HG02852 (cell line): ENCODE data around the gene CMC4.

ENCODE experiments used
- ATAC-seq: cut with Tn5 transposase; IDR thresholded peaks from one replicate; pipeline ENCODE4 v1.9.1; 2021; ENCODE audit warnings: mild to moderate bottlenecking, moderate library complexity; ENCODE audit not compliant: unreplicated experiment

CMC4 gene

GRCh38 chrX:155054255-155054654, 16.7 kb downstream of the CMC4 start:
- no peak for ATAC-seq

DNA sequence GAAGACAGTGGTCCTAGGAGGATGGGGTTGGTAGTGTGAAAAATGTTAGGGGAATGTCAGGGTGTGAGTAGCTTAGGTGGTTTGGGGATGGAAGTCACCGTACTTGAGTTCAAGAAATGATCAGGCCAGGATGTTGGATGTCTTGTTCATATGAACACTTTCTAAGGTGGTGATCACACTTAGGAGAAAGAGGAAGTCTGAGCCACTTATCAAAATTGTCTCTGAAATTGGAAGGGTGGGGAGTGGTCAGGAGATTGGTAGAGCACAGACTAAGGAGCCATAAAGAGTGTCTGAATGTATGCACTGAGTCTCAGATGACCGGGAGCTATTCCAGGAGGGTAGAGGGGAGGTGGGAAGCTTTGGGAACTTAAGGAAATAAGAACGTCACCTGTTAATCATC, 17.3 kb downstream of the CMC4 start:
- no peak for ATAC-seq

DNA sequence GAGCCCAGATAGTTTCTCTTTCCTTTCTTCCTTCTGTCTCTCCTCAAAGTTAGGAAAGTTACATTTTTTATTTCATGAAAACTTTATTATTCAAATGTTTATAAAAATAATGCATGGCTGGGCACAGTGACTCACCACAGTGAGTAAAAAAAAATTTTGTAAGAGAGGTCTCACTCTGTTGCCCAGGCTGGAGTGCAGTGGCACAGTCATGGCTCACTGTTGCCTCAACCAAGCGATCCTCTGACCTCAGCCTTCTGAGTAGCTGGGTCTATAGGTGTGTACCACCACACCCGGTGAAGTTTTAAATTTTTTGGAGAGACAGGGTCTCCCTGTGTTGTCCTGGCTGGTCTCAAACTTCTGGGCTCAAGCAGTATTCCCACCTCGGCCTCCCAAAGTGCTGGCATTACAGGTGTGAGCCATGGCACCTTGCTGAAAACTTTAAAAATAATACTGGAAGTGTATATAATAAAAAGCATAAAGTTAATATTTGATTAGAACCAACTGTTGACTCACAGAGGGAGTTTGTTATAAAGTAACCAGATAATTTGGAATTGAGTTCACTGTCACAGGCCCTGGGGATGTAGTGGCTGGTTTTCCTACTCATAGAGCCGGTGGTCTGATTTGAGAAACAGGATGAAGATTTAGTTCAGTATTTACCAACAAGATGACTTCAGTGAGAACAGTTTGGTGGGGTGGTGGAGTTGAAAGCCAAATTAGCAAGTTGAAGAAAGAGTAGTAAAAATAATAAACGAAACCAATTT, 18.0 kb downstream of the CMC4 start:
- ATAC-seq = no peak

GRCh38 chrX:155048977-155049619, 21.8 kb downstream of the CMC4 start:
- no peak for ATAC-seq

DNA sequence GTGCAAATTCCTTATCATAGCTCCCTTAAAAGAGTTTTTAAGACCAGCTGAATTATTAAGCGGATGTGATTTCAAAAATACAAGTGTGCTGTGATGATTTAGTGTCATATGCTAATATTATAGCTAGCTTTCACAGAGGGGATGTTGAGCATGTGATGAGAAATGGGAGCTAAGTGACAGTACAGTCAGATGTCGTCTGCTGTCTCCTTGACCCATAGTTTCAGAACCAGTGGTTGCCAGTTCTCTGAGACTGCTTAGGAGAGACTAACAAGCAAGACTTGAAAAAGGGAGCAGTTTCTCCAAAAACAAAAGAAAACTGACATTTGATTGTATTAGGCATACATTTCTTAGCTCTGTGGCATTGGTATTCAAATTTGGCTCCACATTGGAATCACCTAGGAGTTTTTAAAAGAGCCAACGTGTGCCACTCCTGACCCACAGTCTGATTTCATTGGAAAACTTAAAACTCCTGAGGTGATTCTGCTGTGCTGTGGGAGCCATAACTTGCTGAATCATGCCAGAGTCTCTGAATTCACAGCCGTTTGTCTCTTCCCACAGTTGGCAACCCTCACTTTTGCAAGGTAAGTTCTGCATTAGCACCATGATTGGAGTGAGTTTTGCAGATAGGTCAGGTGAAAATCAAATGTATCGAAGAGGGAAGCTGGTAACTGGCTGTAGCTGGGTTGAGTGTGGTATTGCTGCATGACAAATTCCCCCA, 24.0 kb downstream of the CMC4 start:
- ATAC-seq = no peak

GRCh38 chrX:155046129-155046810, 24.7 kb downstream of the CMC4 start:
- no peak for ATAC-seq

DNA sequence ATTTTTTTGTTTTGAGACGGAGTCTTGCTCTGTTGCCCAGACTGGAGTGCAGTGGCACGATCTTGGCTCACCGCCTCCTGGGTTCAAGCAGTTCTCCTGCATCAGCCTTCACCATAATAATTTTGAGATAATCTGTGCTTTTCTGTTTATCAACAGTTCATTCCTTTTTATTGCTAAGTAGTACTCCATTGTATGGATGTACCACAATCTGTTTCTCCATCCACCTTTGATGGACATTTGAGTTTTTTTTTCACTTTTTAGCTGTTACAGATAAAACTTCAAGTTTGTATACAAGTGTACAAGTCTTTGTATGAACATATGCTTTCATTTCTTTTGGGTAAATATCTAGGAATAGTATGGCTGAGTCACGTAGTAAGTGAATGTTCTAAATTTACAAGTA, 35.2 kb downstream of the CMC4 start:
- no peak for ATAC-seq

DNA sequence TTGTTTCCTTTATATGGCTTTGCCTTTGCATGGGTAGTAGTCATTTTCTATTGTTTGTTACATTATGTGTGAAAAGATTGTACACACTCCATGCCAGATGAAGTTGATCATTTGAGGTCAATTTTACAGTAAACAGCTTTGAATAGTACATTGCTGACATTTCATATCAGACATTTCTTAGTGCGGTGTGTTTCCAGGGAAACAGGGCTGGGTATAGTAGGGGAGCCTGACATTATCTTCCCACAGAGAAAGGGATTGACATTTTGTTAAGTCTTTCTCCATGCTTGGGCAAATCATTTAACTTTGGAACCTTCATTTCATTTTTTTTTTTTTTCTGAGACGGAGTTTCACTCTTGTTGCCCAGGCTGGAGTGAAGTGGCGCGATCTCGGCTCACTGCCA, 39.3 kb downstream of the CMC4 start:
- ATAC-seq = no peak

- ATAC-seq = no peak
Measured at GRCh38 chrX:155028877-155029291, 42.1 kb downstream of the CMC4 start.

DNA sequence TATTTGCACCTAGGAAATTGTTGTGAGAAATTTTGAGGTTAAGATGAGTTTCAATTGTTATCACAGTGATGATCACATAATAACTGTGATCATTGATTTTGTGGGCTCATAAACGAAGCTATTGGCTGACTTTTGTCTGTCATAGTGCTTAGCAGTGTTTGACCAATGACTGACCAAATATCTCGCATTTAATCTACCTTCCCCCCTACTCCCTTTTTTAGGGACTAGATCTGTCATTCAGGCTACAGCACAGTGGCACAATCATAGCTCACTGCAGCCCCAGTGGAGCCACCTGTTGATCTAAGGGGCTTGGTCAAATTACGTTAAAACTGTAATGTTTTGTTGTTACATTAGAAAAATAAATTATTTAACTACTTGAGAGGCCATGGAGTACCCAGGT, 42.8 kb downstream of the CMC4 start:
- ATAC-seq = no peak

- no peak for ATAC-seq
Measured at GRCh38 chrX:155027509-155028066, 43.3 kb downstream of the CMC4 start.

DNA sequence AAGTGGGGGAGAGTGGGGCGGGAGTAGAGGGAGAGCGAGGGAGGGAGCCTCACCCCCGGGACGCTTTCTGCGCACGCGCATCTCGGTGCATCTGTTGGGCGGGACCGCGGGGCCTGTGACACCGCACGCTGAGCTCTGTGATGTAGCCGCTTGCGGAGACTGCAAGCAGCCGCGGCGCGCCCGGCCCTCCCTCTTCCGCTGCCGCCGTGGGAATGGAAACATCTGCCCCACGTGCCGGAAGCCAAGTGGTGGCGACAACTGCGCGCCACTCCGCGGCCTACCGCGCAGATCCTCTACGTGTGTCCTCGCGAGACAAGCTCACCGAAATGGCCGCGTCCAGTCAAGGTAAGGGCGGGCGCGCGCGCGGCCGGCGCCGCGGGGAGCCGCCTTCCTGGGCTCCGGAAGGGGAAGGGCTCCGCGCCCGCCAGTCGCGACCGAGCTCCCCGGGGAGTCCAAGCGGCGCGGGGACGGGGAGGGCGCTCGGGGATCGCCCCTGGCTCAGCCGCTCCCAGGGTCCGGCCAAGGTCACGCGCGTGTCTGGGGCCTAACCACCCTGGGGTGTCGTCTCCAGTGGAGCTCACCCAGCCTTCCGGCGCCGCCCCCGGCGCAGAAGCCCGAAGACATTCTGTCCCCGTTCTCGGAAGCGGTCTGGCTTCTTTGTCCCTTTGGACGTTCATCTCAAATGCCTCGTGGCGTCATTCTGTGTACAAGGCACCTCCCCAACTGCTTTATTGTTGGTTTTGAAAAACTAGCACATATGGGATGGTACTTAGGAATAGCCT, 44.0 kb downstream of the CMC4 start, which contains the start of gene FUNDC2:
TSS of gene FUNDC2 (plus strand) at position 118 of the 782 bp plus-strand sequence. CDS start at position 213, 95 bp downstream.
- peak; percentile 87 for ATAC-seq

DNA sequence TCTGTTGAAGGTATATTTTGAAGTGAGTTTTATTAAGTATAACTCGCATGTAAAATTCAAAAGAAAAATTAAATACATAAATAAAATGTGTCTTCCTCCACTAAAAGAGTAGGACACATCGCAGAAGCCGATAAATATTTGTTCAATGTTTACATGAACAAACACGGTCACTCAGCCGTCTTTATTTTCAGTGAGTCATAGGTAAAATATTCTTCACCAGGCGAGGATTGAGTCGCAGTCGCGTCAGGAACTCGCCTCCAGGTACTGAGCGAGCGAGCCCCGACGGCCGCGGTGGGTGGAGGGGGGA, 44.6 kb downstream of the CMC4 start:
- ATAC-seq = no peak

DNA sequence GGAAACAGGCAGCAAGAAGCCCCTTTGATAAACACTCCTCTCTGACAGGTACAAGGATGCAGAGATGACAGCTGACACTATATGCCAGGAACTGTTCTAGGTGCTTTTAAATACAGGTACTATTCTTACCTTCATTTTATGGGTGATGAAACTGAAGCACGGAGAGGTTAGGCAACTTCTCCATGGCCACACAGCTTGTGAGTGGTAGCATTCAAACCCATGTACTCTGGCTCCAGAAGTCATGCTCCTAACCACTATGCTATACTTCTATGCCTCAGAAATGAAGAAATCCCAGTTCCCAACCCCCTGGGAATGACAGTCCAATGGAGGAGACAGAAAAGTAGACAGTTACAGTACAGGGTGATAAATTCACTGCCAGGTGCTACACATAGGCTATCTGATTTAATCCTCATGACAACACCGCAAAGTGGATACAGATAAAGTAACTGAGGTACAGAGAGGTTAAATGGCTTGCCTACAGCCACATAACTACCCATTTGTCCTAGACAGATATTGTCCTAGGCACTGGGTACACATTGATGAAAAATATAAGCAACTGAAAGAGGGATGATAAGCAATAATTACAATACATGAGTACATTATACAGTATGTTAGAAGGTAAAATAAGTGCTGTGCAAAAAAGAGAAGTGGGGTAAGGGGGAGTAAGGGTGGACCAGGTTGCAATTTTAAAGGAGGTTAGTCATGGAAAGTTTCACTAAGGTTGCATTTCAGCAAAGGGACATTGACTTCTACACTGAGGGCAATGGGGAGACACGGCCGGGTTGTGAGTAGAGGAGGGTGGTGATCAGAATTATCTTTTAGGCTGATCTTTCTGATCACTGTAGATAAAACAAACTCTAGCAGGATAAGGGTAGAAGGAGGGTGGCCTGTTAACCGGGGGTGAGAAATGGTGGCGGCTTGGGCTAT, 46.8 kb downstream of the CMC4 start:
- ATAC-seq = no peak

DNA sequence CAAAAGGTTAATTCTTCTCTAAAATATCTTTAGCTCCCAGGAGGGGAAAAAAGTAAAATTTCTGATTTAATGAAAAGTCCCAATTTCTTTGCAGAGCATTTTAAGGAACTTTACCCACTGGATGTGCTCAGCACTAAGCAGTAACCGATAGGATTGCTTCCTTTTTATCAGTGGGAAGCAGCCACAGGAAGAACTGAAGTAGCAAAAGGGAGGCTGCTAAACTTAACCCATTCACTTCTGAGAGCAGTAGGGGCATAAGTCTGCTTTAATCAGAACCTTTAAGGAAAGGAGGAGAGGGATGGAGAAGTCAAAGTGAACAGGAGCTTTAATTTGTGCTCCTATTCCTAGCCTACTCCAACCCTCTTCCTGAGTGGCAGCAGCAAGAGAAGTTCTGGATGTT, 48.4 kb downstream of the CMC4 start, which contains the start of gene F8:
TSS of gene F8 (minus strand) at position 139 of the 400 bp plus-strand sequence. CDS start 171 bp downstream, outside the sequence.
- no peak for ATAC-seq

DNA sequence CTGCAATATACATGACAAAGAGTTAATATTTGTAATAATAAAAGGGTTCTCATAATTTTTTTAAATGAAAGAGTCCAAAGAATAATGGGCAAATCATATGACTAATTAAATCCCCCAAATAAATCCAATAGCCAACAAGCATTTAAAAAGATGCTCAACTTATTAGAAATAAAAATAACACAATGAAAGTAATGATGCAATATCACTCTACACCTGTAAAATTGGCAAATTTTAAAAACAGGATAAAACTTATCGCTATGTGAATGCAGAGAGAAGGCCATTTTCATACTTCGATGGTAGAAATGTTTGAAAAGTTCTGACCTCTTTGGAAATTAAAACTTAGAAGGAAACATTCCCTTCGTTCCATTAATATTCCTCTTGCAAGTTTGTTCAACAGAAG, 50.3 kb downstream of the CMC4 start:
- ATAC-seq = no peak
